K562 (cell line): ENCODE results near the gene OSBPL10. TPM values are rescaled to one million over a fixed set of nuclear protein-coding genes. Genes with fewer than 3 reads are reported as not detected.

Experiments
- ATAC-seq: fragments of 200-7000 bp; cut with Tn5 transposase; 3 replicates; pipeline ENCODE4 v1.9.1; 2020; ENCODE audit warnings: moderate library complexity
- BruUV-seq: library from RNA; stranded (reverse); fragments of 400-500 nt; replicated peaks from 2 replicates; lab custom pipeline; 2021; lab: Mats Ljungman, UMichigan
- CTCF ChIA-PET: fragments of 300-600 bp; formaldehyde crosslinking; extraction: SDS; loops from one replicate; lab custom pipeline; 2021; ENCODE audit warnings: low intra/inter-chr PET ratio; lab: Yijun Ruan, JAX
- POLR2A ChIA-PET: fragments of 300-600, 350-650 bp; sonication (Branson Sonifier 250); formaldehyde crosslinking; extraction: SDS; loops from one replicate; lab custom pipeline; 2021; ENCODE audit warnings: antibody characterized with exemption, inconsistent platforms; lab: Yijun Ruan, JAX
- DNase-seq, 4 experiments: peaks; one replicate each; pipeline versions ENCODE4 v3.0.0 to v3.0.0-alpha.2; 2011 to 2018; ENCODE audit warnings: low spot score in 3 of 4, mixed read lengths in 3 of 4; ENCODE audit errors: extremely low read depth in 1 of 4
- FAIRE-seq: peaks from 2 replicates; lab custom pipeline; 2011; peaks lifted over from hg19 to GRCh38; lab: Jason Lieb, UNC
- H2AFZ ChIP-seq: 2 replicates; pipeline ENCODE4 v1.6.0; 2011; ENCODE audit warnings: low read depth, low read length, control low read depth, inconsistent platforms
- H3K27ac ChIP-seq: fragments of 200-600 bp; 3 replicates; pipeline ENCODE4 v1.8.0; 2011; ENCODE audit warnings: low read depth, mild to moderate bottlenecking, control low read depth, inconsistent platforms, low read length, moderate library complexity, mixed read lengths; ENCODE audit errors: extremely low read depth
- H3K27me3 ChIP-seq, 2 experiments: fragments of 300-600 bp in 1 of 2; 2 replicates in 1 of 2; 3 replicates in 1 of 2; pipeline versions ENCODE4 v1.6.0 to v1.8.0; 2011; ENCODE audit warnings: inconsistent platforms in 2 of 2, low read length in 2 of 2, mild to moderate bottlenecking in 1 of 2, mixed read lengths in 1 of 2, moderate library complexity in 1 of 2; ENCODE audit not compliant: control insufficient read depth in 2 of 2, insufficient read depth in 2 of 2
- H3K36me3 ChIP-seq: fragments of 300-600 bp; 3 replicates; pipeline ENCODE4 v1.8.0; 2011; ENCODE audit warnings: mild to moderate bottlenecking, low read length, inconsistent platforms; ENCODE audit not compliant: control insufficient read depth, insufficient read depth
- H3K4me1 ChIP-seq, 2 experiments: fragments of 200-600 bp in 1 of 2; replicated peaks in 1 of 2; 2 replicates in 1 of 2; 3 replicates in 1 of 2; pipeline versions ENCODE4 v1.5.1 to v1.8.0; 2011; ENCODE audit warnings: inconsistent platforms in 2 of 2, low read length in 2 of 2, mild to moderate bottlenecking in 1 of 2, mixed read lengths in 1 of 2, moderate library complexity in 1 of 2; ENCODE audit not compliant: control insufficient read depth in 2 of 2, insufficient read depth in 2 of 2
- H3K4me2 ChIP-seq: 2 replicates; pipeline ENCODE4 v1.6.1; 2011; ENCODE audit warnings: low read length, control low read depth, inconsistent platforms, mixed read lengths; ENCODE audit not compliant: insufficient read depth
- H3K4me3 ChIP-seq: fragments of 200-600 bp; sonication (generic), shearing (Covaris generic); 2 replicates; pipeline ENCODE4 v1.5.1; 2016; ENCODE audit warnings: control low read depth, inconsistent platforms
- H3K79me2 ChIP-seq: fragments of 200-600 bp; 3 replicates; pipeline ENCODE4 v1.8.0; 2011; ENCODE audit warnings: low read length, inconsistent platforms; ENCODE audit not compliant: control insufficient read depth, insufficient read depth
- H3K9ac ChIP-seq, 2 experiments: 2 replicates each; pipeline versions ENCODE4 v1.6.0 to v1.6.1; 2011; ENCODE audit warnings: low read depth in 2 of 2, low read length in 2 of 2, control low read depth in 1 of 2, inconsistent platforms in 1 of 2, mild to moderate bottlenecking in 1 of 2, mixed read lengths in 1 of 2; ENCODE audit not compliant: insufficient read depth in 1 of 2
- H3K9me1 ChIP-seq: one replicate; pipeline ENCODE4 v1.6.0; 2011; ENCODE audit warnings: inconsistent platforms, mild to moderate bottlenecking, low read length, moderate library complexity; ENCODE audit not compliant: control insufficient read depth, insufficient read depth
- H3K9me3 ChIP-seq: replicated peaks from 2 replicates; pipeline ENCODE4 v1.5.1; 2011; ENCODE audit warnings: low read depth, low read length, inconsistent platforms; ENCODE audit not compliant: control insufficient read depth, insufficient read depth
- H4K20me1 ChIP-seq: replicated peaks from 2 replicates; pipeline ENCODE4 v1.6.1; 2011; ENCODE audit warnings: low read length, inconsistent platforms, mixed read lengths; ENCODE audit not compliant: control insufficient read depth, insufficient read depth
- CHCHD3 ChIP-seq: fragments of 250-450 bp; sonication (Bioruptor Pico); IDR thresholded peaks from 2 replicates; pipeline ENCODE4 v2.1.2; 2022; ENCODE audit warnings: mild to moderate bottlenecking
- E2F6 ChIP-seq, 2 experiments: IDR thresholded peaks; 2 replicates each; pipeline ENCODE4 v1.6.1; 2011; ENCODE audit warnings: borderline replicate concordance in 1 of 2, control low read depth in 1 of 2, low read depth in 1 of 2, low read length in 1 of 2, mild to moderate bottlenecking in 1 of 2, mixed read lengths in 1 of 2, moderate library complexity in 1 of 2; ENCODE audit not compliant: insufficient read depth in 1 of 2, insufficient read length in 1 of 2, poor library complexity in 1 of 2, severe bottlenecking in 1 of 2; ENCODE audit errors: extremely low read depth in 1 of 2
- FIP1L1 ChIP-seq: fragments of 200-400 bp; formaldehyde crosslinking; IDR thresholded peaks from 2 replicates; pipeline ENCODE4 v1.6.1; 2018; ENCODE audit warnings: mild to moderate bottlenecking, low read depth, low read length; ENCODE audit not compliant: poor library complexity, severe bottlenecking
- ILK ChIP-seq: fragments of 450-650 bp; IDR thresholded peaks from 2 replicates; pipeline ENCODE4 v1.6.1; 2016; ENCODE audit warnings: missing genetic modification characterization, low read depth, mild to moderate bottlenecking, missing compliant biosample characterization, moderate library complexity, borderline replicate concordance
- PRMT5 ChIP-seq: sonication (generic); formaldehyde crosslinking; IDR thresholded peaks from 2 replicates; pipeline ENCODE4 v1.5.0; 2020; ENCODE audit warnings: missing genetic modification reagents
- RNF219 ChIP-seq: fragments of 250-450 bp; sonication (Bioruptor Pico); IDR thresholded peaks from 2 replicates; pipeline ENCODE4 v1.5.0; 2022; ENCODE audit warnings: mild to moderate bottlenecking
- ZFPM2 ChIP-seq: fragments of 250-450 bp; sonication (Bioruptor Pico); IDR thresholded peaks from 2 replicates; pipeline ENCODE4 v1.5.1; 2022; ENCODE audit warnings: mild to moderate bottlenecking
- ZNF436 ChIP-seq: fragments of 250-450, 450-650 bp; sonication (Bioruptor Pico); formaldehyde crosslinking; IDR thresholded peaks from 2 replicates; pipeline ENCODE4 v1.7.0; 2020; ENCODE audit warnings: mild to moderate bottlenecking
- ZNF445 ChIP-seq: fragments of 250-450 bp; sonication (Bioruptor Pico); IDR thresholded peaks from 2 replicates; pipeline ENCODE4 v1.4.0; 2020; ENCODE audit warnings: low read depth, mild to moderate bottlenecking, moderate library complexity
- WGBS: fragments of 100-300 bp; shearing (Covaris generic); methylation state at CpG from one replicate; pipeline ENCODE4 v1.1.6; 2016; ENCODE audit warnings: low coverage, mixed read lengths; ENCODE audit not compliant: insufficient coverage; ENCODE audit errors: missing lambda C conversion rate; 5-methylcytosine and 5-hydroxymethylcytosine counted together
- in situ Hi-C: fragments of 300-500 bp; cut with MboI; formaldehyde crosslinking; loops from 4 replicates; pipeline ENCODE4 v1.15.0; 2018; ENCODE audit warnings: inconsistent platforms, mixed read lengths
- intact Hi-C: fragments of 100-400 bp; cut with micrococcal nuclease; formaldehyde crosslinking; loops from 2 replicates; pipeline ENCODE4 v1.14.2; 2022
- polyA plus RNA-seq, 8 experiments: library from polyadenylated mRNA; depleted of rRNA in 4 of 8; stranded (reverse) in 5 of 8; unstranded in 3 of 8; fragments of >200 nt; fragmentation: Nextera tagmentation in 2 of 8; fragmentation: Illumina TruSeq in 1 of 8; extraction: Ambion mirVana in 2 of 8; extraction: Trizol in 1 of 8; gene quantifications; 2 replicates each; pipeline versions ENCODE4 v1.2.1 to v1.2.3, GENCODE V29; 2011 to 2014; ENCODE audit warnings: inconsistent platforms in 1 of 8, missing spikeins in 1 of 8
- total RNA-seq, 7 experiments: library from RNA; depleted of rRNA in 6 of 7; stranded (reverse); fragments of >200 nt in 6 of 7; fragmentation: Illumina TruSeq in 2 of 7; extraction: Trizol in 2 of 7; gene quantifications; 2 replicates each; pipeline versions ENCODE4 v1.2.1 to v1.2.3, GENCODE V29; 2011 to 2021; ENCODE audit warnings: low replicate concordance in 1 of 7

OSBPL10 gene
- total and polyA plus RNA-seq, 9 of the 15 experiments (the other 6 are each of a cell fraction or from before 2014, with no cell fraction given), result 0.03 to 0.19 (median 0.14) TPM; not detected in 2

GRCh38 chr3:31750341-31750740, 230.7 kb downstream of the OSBPL10 start:
- FAIRE-seq (no peak), DNase-seq (no peak), ATAC-seq (no peak)
- Histone ChIP-seq H3K9me1 (no peaks in the 10 kb centered on the region), H3K4me2 (no peak overlapping the region), H3K9ac (no peak overlapping the region), H2AFZ (no peak overlapping the region), H3K36me3 (no peaks in the 10 kb centered on the region), H3K27ac (no peak overlapping the region), H4K20me1 (no peaks in the 10 kb centered on the region), H3K4me3 (no peak overlapping the region), H3K4me1 (no peaks in the 10 kb centered on the region), H3K9me3 (no peaks in the 10 kb centered on the region), H3K27me3 (peaks cover 2 to 9% of the 10 kb centered on the region in 2 experiments; a peak in 3 of 5 replicates), H3K79me2 (no peaks in the 10 kb centered on the region)
- WGBS, result 0% methylated on average over 2 of the region's 2 CpGs
- TF ChIP-seq CHCHD3, result no peak
- POLR2A ChIA-PET, result no interaction called here
- in situ Hi-C loops, result loop anchor here (25.0 kb wide), 1 partner anchor 963 kb away; no protein-coding TSS in a partner anchor
- intact Hi-C loops, result no loop called here
- no TSS peak for BruUV-seq
- CTCF ChIA-PET, result no interaction called here

- H4K20me1 ChIP-seq, result no peaks in the 10 kb centered on the region
- no peak for ATAC-seq
- H3K4me1 ChIP-seq, result no peaks in the 10 kb centered on the region
- no peaks in the 10 kb centered on the region for H3K36me3 ChIP-seq
- FAIRE-seq, result no peak
- WGBS, result 4% methylated on average over 5 of the region's 5 CpGs
- H3K27ac ChIP-seq, result no peak overlapping the region
- no TSS peak for BruUV-seq
- H3K27me3 ChIP-seq, result peaks cover 4 to 11% of the 10 kb centered on the region in 2 experiments; a peak in 4 of 5 replicates
- no peak overlapping the region for H2AFZ ChIP-seq
- no peaks in the 10 kb centered on the region for H3K9me3 ChIP-seq
- H3K9me1 ChIP-seq, result no peaks in the 10 kb centered on the region
- CTCF ChIA-PET, result no interaction called here
- POLR2A ChIA-PET, result interaction anchor here (1.1 to 1.5 kb wide), 2 partner anchors 11 to 18 kb away, joined by 4 to 7 read pairs; no protein-coding TSS in a partner anchor
- no peak overlapping the region for H3K4me3 ChIP-seq
- no peak for DNase-seq
- H3K9ac ChIP-seq, result no peak overlapping the region
- H3K79me2 ChIP-seq, result no peaks in the 10 kb centered on the region
- in situ Hi-C loops (no loop called here), intact Hi-C loops (no loop called here)
- H3K4me2 ChIP-seq, result no peak overlapping the region
- TF ChIP-seq RNF219 (CRISPR knock-in tag), result no peak
- no peak for TF ChIP-seq ZFPM2 (CRISPR knock-in tag)
- TF ChIP-seq PRMT5, result no peak
- TF ChIP-seq ZNF436 (CRISPR knock-in tag), result no peak
- TF ChIP-seq ILK (tag), result no peak
- no peak for TF ChIP-seq E2F6 (IDR thresholded peaks at IDR 0.05; ENCODE audit: borderline replicate concordance in 1 of 2, extremely low read depth in 1 of 2, insufficient read depth in 1 of 2, insufficient read length in 1 of 2, low read depth in 1 of 2, low read length in 1 of 2, poor library complexity in 1 of 2, severe bottlenecking in 1 of 2)
- TF ChIP-seq FIP1L1, result no peak
- no peak for TF ChIP-seq ZNF445 (CRISPR knock-in tag)
Measured at GRCh38 chr3:31748933-31749295, 232.1 kb downstream of the OSBPL10 start.
